Activated T-cell treated with anti-CD3 and anti-CD28 coated beads for 24 hours (primary cell): Measurements from ENCODE around the gene LIMS1.
A peak's percentile ranks its signal among the peaks of the same experiment; 100 is the strongest.

Experiments used
- DNase-seq: peaks from one replicate; pipeline ENCODE4 v3.0.0-alpha.2; 2020; ENCODE audit warnings: low read depth

The LIMS1 gene

GRCh38 chr2:108615480-108616090 is 81.3 kb downstream of the LIMS1 start:
- DNase-seq: no peak

DNA sequence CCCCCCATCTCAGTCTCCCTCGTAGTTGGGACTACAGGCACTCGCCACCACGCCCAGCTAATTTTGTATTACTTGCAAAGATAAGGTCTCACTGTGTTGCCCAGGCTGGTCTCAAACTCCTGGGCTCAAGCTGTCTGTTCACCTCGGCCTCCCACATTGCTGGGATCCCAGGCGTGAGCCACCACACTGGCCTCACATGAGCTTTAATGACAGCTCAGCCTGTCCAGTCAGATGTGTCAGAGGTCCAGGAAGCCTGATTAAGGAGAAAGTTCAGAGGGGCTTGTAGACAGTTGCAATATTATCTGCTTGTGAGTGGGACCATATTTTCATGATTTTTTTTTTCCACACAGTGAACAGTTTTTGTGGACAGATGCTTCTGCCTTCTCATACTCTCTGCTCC is 82.0 kb downstream of the LIMS1 start:
- DNase-seq: no peak

- no peak for DNase-seq
These were observed 82.5 kb downstream of the LIMS1 start for GRCh38 chr2:108616751-108617161.

DNA sequence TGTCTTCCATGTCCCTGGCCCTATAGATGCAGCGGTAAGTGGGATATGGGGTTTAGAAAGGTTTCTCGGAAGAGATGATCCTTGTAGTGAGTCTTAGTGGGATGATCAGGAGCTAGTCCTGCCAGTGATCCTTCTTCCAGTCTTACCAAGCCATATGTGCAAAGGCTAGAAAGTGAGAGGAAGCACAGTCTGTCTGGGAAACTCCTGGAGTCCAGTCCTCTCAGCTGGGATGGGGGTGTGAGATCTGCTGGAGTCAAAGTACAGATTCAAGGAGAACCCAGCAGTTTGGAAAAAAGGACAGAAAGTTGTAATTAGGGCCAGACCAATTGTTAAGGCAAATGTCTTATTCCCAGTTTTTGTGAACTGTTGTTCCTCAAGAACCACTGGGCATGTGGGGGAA is 83.3 kb downstream of the LIMS1 start:
- DNase-seq: no peak

GRCh38 chr2:108619925-108620620 is 85.8 kb downstream of the LIMS1 start:
- no peak for DNase-seq

- DNase-seq: no peak
These were observed 86.4 kb downstream of the LIMS1 start for GRCh38 chr2:108620656-108621055.

DNA sequence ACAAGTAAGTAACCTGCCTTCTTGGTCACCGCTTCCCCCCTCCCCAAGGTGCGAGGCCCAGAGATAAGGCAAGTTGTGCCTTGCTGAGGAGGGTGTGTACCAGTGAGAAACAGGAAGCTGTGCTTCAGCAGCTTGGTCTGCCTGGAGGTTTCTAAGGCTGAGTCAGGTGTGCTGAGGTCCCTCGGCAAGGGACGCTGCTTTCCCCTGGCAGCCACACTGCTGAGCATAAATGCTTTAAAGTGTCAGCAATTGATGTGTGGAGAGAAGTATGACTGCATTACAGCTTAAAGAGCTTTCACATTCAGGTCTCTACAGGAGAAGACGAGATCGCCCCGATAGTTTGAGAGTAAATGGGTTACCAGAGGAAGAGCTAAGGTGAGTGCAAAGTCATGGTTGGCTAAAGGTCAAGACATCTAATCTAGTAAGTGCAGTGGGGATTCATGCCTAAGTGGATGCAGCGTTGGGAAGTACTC is 86.9 kb downstream of the LIMS1 start:
- peak; percentile 64 for DNase-seq

GRCh38 chr2:108621687-108622681 is 87.7 kb downstream of the LIMS1 start:
- no peak for DNase-seq

DNA sequence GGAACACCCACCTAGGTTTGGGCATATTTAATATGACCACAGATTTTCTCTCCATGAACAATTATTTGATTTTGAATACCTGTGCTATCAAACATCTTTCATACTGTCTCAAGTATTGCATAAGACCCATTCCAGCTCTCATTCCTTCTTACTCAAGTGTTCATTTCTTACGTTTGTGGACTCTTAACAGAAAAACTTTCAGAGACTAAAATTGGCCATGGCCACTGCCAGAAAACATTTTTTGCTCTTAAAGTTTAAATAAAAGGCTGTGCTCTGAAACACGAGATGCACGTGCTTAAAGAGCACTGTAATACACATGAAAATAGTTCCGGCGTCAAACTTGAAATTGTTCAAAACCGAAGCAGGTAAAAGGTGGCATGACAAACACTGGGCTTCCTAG is 89.3 kb downstream of the LIMS1 start:
- no peak for DNase-seq

DNA sequence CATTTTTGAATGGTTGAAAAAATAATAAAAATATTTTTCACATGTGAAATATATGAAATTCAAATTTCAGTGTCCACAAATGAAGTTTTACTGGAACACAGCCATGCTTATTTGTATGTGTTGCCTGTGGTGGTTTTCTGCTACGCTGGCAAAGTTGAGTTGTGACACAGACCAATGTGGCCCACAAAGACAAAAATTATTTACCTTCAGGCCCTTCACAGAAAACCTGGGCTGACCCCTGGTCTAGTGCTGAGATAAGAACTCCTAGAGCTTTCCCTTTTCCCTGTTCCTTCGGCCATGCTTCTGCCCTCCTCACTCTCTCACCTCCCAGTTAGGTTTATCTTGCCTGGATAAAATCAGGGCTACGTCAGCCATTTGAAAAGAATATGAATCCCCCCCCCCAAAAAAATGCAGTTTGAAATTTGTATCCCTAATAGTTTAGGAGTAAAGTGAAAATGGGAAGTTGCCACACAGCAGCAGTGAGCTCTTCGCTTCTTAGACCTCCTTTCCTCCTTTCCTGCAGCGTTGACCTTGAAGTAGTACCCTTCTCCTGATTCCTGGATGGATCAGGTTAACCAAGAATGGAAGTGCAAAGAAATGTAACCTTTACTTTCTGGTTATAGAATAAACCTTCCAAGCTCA is 91.0 kb downstream of the LIMS1 start:
- no peak for DNase-seq

- no peak for DNase-seq
These were observed 91.5 kb downstream of the LIMS1 start for GRCh38 chr2:108625828-108626195.

GRCh38 chr2:108626995-108627394 is 92.7 kb downstream of the LIMS1 start:
- DNase-seq: no peak

GRCh38 chr2:108627911-108628567 is 93.8 kb downstream of the LIMS1 start:
- DNase-seq: no peak

DNA sequence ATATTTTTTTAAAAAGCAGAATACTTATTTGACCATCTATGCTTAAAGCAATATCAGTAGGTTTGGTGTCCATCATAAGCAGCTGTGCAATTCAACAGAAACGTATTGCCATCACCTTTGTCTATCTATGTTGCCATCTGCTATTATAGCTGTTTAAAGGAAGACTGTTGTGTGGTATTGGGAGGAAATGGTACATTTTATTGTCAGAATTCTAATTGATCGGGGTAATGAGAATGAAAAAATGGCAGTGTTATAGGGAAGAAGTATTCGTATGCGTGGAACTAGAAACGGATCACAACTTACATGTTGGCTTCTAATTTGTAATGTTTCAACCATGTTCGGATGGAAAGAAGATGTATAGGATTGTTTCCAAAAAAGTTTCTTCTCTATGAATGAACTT is 94.7 kb downstream of the LIMS1 start:
- no peak for DNase-seq

DNA sequence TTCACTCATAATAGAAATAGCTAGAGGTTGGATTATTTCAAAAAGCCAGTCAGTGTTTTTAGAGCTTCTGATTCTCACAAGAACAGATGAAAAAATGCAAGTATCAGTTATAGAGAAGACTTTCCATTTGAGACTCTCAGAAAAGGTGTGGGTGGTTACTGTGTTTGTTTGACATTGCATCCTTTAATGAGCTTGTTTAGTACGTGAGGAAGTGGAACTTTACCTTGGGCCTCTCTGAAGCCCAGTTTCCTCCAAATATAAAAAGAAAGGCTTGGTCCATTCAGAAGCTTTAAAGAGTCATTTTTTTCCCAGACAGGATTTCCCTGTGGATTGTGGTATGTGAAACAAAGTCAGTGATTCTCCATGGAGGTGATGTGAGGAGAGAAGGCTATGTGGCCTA is 95.1 kb downstream of the LIMS1 start:
- DNase-seq: no peak

GRCh38 chr2:108630567-108631405 is 96.5 kb downstream of the LIMS1 start:
- DNase-seq: no peak

GRCh38 chr2:108632332-108633160 is 98.3 kb downstream of the LIMS1 start:
- no peak for DNase-seq

DNA sequence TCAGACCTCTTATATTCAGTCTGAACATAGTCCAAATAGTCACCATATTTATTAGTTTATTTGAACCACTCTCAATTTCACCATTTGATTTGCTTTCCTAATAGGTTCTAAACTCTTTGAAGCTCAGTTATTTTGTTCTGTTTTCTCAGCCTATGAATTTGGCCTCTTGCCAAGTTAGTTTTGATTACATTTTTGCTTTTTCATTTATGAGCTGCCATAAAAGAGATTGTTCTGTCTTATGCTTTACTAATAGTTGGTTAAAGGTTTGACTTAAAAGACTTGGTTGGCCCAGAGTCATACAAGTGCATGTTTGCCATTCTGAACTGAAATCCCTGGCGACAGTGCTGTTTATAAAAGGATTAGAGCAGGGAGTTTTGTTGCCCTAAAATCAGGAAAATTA is 99.1 kb downstream of the LIMS1 start:
- DNase-seq: no peak

DNA sequence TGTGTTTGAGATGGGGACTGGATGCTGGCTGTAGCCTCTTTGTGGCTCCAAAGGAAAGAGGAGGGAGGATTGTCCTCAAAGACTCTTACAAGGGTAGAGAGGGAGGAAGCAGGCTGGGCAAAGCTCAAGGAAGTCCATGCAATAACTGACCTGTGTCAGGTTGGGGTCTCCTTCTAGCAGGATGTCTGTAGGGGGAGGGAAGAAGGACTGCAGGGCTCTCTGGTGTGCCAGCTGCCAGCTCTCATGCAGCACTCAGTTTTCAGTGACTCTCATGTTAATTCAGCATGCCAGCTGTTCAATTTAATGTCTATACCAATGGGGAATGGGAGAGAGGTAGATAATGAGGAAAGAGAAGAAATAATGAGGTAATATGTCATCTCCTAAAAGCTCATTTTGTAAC is 99.7 kb downstream of the LIMS1 start:
- no peak for DNase-seq
